ENCODE measurements around the gene SECISBP2L.
"Not testable (repeated sequence)": the region's sequence is repeated elsewhere in the genome, so short reads cannot be mapped to it uniquely, and the experiment has no call there.

Gene SECISBP2L

GRCh38 chr15:48992545-48992944 lies 53.7 kb downstream of the SECISBP2L start:
- no peak for DNase-seq (ENCODE audit: low spot score)

- DNase-seq (ENCODE audit: low spot score) = no peak
Observed at GRCh38 chr15:48992096-48992495, 54.1 kb downstream of the SECISBP2L start.

- no peak for DNase-seq (ENCODE audit: low spot score)
Observed at GRCh38 chr15:48989170-48989569, 57.1 kb downstream of the SECISBP2L start.

GRCh38 chr15:48987142-48987541 lies 59.1 kb downstream of the SECISBP2L start:
- DNase-seq (ENCODE audit: low spot score) = no peak

GRCh38 chr15:48986240-48986639 lies 60.0 kb downstream of the SECISBP2L start:
- no peak for DNase-seq (ENCODE audit: low spot score)

- no peak for DNase-seq (ENCODE audit: low spot score)
Observed at GRCh38 chr15:48985516-48985915, 60.7 kb downstream of the SECISBP2L start.

- DNase-seq (ENCODE audit: low spot score) = no peak
Observed at GRCh38 chr15:48984811-48985352, 61.4 kb downstream of the SECISBP2L start.

- no peak for DNase-seq (ENCODE audit: low spot score)
Observed at GRCh38 chr15:48984021-48984710, 62.1 kb downstream of the SECISBP2L start.

- no peak for DNase-seq (ENCODE audit: low spot score)
Observed at GRCh38 chr15:48983300-48983699, 62.9 kb downstream of the SECISBP2L start.

GRCh38 chr15:48981941-48982340 lies 64.3 kb downstream of the SECISBP2L start:
- DNase-seq (ENCODE audit: low spot score) = no peak

- no peak for DNase-seq (ENCODE audit: low spot score)
Observed at GRCh38 chr15:48978638-48979037, 67.6 kb downstream of the SECISBP2L start.

- no peak for DNase-seq (ENCODE audit: low spot score)
Observed at GRCh38 chr15:48976444-48977088, 69.7 kb downstream of the SECISBP2L start.

- peak; percentile 84 for DNase-seq (ENCODE audit: low spot score)
Observed at GRCh38 chr15:48975472-48976419, 70.5 kb downstream of the SECISBP2L start.

- DNase-seq (ENCODE audit: low spot score) = peak; percentile 46
Observed at GRCh38 chr15:48974882-48975281, 71.4 kb downstream of the SECISBP2L start.

GRCh38 chr15:48972750-48973503 lies 73.3 kb downstream of the SECISBP2L start:
- no peak for DNase-seq (ENCODE audit: low spot score)

GRCh38 chr15:48970926-48971325 lies 75.3 kb downstream of the SECISBP2L start:
- DNase-seq (ENCODE audit: low spot score) = not testable (repeated sequence)

GRCh38 chr15:48968066-48968465 lies 78.2 kb downstream of the SECISBP2L start:
- DNase-seq (ENCODE audit: low spot score) = no peak

- DNase-seq (ENCODE audit: low spot score) = no peak
Observed at GRCh38 chr15:48967336-48967735, 78.9 kb downstream of the SECISBP2L start.

- DNase-seq (ENCODE audit: low spot score) = peak; percentile 28
Observed at GRCh38 chr15:48966595-48967301, 79.5 kb downstream of the SECISBP2L start.

- DNase-seq (ENCODE audit: low spot score) = peak; percentile 51
Observed at GRCh38 chr15:48965972-48966371, 80.3 kb downstream of the SECISBP2L start.

- no peak for DNase-seq (ENCODE audit: low spot score)
Observed at GRCh38 chr15:48964898-48965297, 81.3 kb downstream of the SECISBP2L start.
